ENCODE results near the gene ZC3H8.

GRCh38 chr2:112275311-112275886 is 20.6 kb upstream of the ZC3H8 start, which contains the start of gene ZC3H6:
- TF ChIP-seq CTCF (IDR thresholded peaks at IDR 0.05; ENCODE audit: low read depth, low read length): no peak
- no peak for TF ChIP-seq EZH2phosphoT487 (IDR thresholded peaks at IDR 0.05; ENCODE audit: low read depth)

All from OCI-LY3 (cell line).